ENCODE measurements around the gene TBC1D5.

The TBC1D5 gene

GRCh38 chr3:17407576-17407975, 334.9 kb downstream of the TBC1D5 start:
- Histone ChIP-seq H3K27ac (no peak overlapping the region), H3K36me3 (peaks cover 0 to 14% (median 3%) of the 10 kb centered on the region in 3 donors), H3K9me3 (no peaks in the 10 kb centered on the region), H3K4me1 (no peaks in the 10 kb centered on the region), H3K4me3 (no peak overlapping the region), H3K27me3 (no peaks in the 10 kb centered on the region)
- no peak for TF ChIP-seq CTCF (IDR thresholded peaks at IDR 0.05)
- DNase-seq: no peak
- intact Hi-C loops (cut with DNase I; ENCODE audit: low total_unique reads): no loop called here

GRCh38 chr3:17404548-17404947, 337.9 kb downstream of the TBC1D5 start:
- no peak for TF ChIP-seq CTCF (IDR thresholded peaks at IDR 0.05)
- intact Hi-C loops (cut with DNase I; ENCODE audit: low total_unique reads): no loop called here
- no peaks in the 10 kb centered on the region for H3K4me1 ChIP-seq
- H3K27ac ChIP-seq: no peak overlapping the region
- DNase-seq: no peak
- H3K36me3 ChIP-seq: peaks cover 7 to 18% (median 10%) of the 10 kb centered on the region in 3 donors
- H3K27me3 ChIP-seq: no peaks in the 10 kb centered on the region
- H3K9me3 ChIP-seq: no peaks in the 10 kb centered on the region
- no peak overlapping the region for H3K4me3 ChIP-seq

- intact Hi-C loops (cut with DNase I; ENCODE audit: low total_unique reads): no loop called here
- TF ChIP-seq CTCF (IDR thresholded peaks at IDR 0.05): no peak
- H3K4me3 ChIP-seq: no peak overlapping the region
- no peaks in the 10 kb centered on the region for H3K9me3 ChIP-seq
- DNase-seq: no peak
- no peaks in the 10 kb centered on the region for H3K4me1 ChIP-seq
- H3K27me3 ChIP-seq: no peaks in the 10 kb centered on the region
- H3K27ac ChIP-seq: no peak overlapping the region
- H3K36me3 ChIP-seq: peaks cover 7 to 18% (median 10%) of the 10 kb centered on the region in 3 donors
These were observed 340.0 kb downstream of the TBC1D5 start for GRCh38 chr3:17402442-17402841.

- intact Hi-C loops (cut with DNase I; ENCODE audit: low total_unique reads): no loop called here
These were observed 340.5 kb downstream of the TBC1D5 start for GRCh38 chr3:17401912-17402311.

GRCh38 chr3:17399586-17399985, 342.8 kb downstream of the TBC1D5 start:
- no peak overlapping the region for H3K27ac ChIP-seq
- peaks cover 7 to 12% (median 10%) of the 10 kb centered on the region in 3 donors for H3K36me3 ChIP-seq
- intact Hi-C loops (cut with DNase I; ENCODE audit: low total_unique reads): loop anchor here (10.0 kb wide), 1 partner anchor 125 kb away; no protein-coding TSS in a partner anchor
- no peaks in the 10 kb centered on the region for H3K4me1 ChIP-seq
- no peak for TF ChIP-seq CTCF (IDR thresholded peaks at IDR 0.05)
- no peaks in the 10 kb centered on the region for H3K27me3 ChIP-seq
- no peak overlapping the region for H3K4me3 ChIP-seq
- H3K9me3 ChIP-seq: no peaks in the 10 kb centered on the region
- no peak for DNase-seq

More at GRCh38 chr3:17401912-17402311, 340.5 kb downstream of the TBC1D5 start:
- TF ChIP-seq CTCF (IDR thresholded peaks at IDR 0.05): no peak
- H3K9me3 ChIP-seq: no peaks in the 10 kb centered on the region
- no peak overlapping the region for H3K27ac ChIP-seq
- no peaks in the 10 kb centered on the region for H3K27me3 ChIP-seq
- no peaks in the 10 kb centered on the region for H3K4me1 ChIP-seq
- no peak overlapping the region for H3K4me3 ChIP-seq
- no peak for DNase-seq
- H3K36me3 ChIP-seq: peaks cover 7 to 18% (median 10%) of the 10 kb centered on the region in 3 donors
